Neural progenitor cell (in vitro differentiated cells): ENCODE measurements around the gene KCNJ15. TPM values are rescaled to one million over a fixed set of nuclear protein-coding genes. Genes with fewer than 3 reads are reported as not detected.

Experiments used
- DNase-seq: peaks from one replicate; pipeline ENCODE4 v3.0.0-alpha.2; 2016; ENCODE audit warnings: low spot score
- H2AFZ ChIP-seq: fragments of 200-600 bp; sonication (generic); replicated peaks from 2 replicates; pipeline ENCODE4 v1.6.1; 2016; ENCODE audit warnings: antibody characterized with exemption
- H3F3A ChIP-seq: fragments of 200-600 bp; sonication (generic); 2 replicates; pipeline ENCODE4 v1.6.1; 2016; ENCODE audit warnings: antibody characterized with exemption, low read depth
- H3K27ac ChIP-seq: fragments of 200-600 bp; sonication (generic); 2 replicates; pipeline ENCODE4 v1.5.1; 2016; ENCODE audit warnings: mild to moderate bottlenecking
- H3K27me3 ChIP-seq: fragments of 200-600 bp; sonication (generic); 2 replicates; pipeline ENCODE4 v1.6.1; 2016; ENCODE audit warnings: mild to moderate bottlenecking, moderate library complexity
- H3K36me3 ChIP-seq: fragments of 200-600 bp; sonication (generic); 2 replicates; pipeline ENCODE4 v1.5.1; 2016
- H3K4me1 ChIP-seq: fragments of 200-600 bp; sonication (generic); 2 replicates; pipeline ENCODE4 v1.6.1; 2016; ENCODE audit warnings: mixed run types
- H3K4me2 ChIP-seq: fragments of 200-600 bp; sonication (generic); 2 replicates; pipeline ENCODE4 v1.6.1; 2016
- H3K4me3 ChIP-seq: fragments of 200-600 bp; sonication (generic); 2 replicates; pipeline ENCODE4 v1.5.1; 2016
- H3K79me2 ChIP-seq: fragments of 200-600 bp; sonication (generic); 2 replicates; pipeline ENCODE4 v1.6.1; 2016; ENCODE audit warnings: low read depth
- H3K9ac ChIP-seq: fragments of 200-600 bp; sonication (generic); 2 replicates; pipeline ENCODE4 v1.6.1; 2016
- H3K9me3 ChIP-seq: fragments of 200-600 bp; sonication (generic); 2 replicates; pipeline ENCODE4 v1.5.1; 2016; ENCODE audit warnings: low read depth
- H4K20me1 ChIP-seq: fragments of 200-600 bp; sonication (generic); 2 replicates; pipeline ENCODE4 v1.6.1; 2016; ENCODE audit warnings: low read depth
- H3K27ac Mint-ChIP-seq: 3 replicates; pipeline ENCODE4 v1.8.0; 2021; ENCODE audit warnings: mixed read lengths
- H3K27me3 Mint-ChIP-seq: 2 replicates; pipeline ENCODE4 v1.8.0; 2022; ENCODE audit warnings: low read depth, mild to moderate bottlenecking, inconsistent platforms, moderate library complexity, mixed read lengths; ENCODE audit not compliant: insufficient read depth
- H3K36me3 Mint-ChIP-seq: 3 replicates; pipeline ENCODE4 v1.8.0; 2021; ENCODE audit warnings: mixed read lengths
- H3K4me1 Mint-ChIP-seq: 3 replicates; pipeline ENCODE4 v1.8.0; 2021; ENCODE audit warnings: mixed read lengths
- H3K4me3 Mint-ChIP-seq: 3 replicates; pipeline ENCODE4 v1.8.0; 2021; ENCODE audit warnings: mild to moderate bottlenecking, moderate library complexity, mixed read lengths
- H3K9me3 Mint-ChIP-seq: 3 replicates; pipeline ENCODE4 v1.8.0; 2020; ENCODE audit warnings: mixed read lengths
- EZH2 ChIP-seq: fragments of 200-600 bp; sonication (generic); IDR thresholded peaks from 2 replicates; pipeline ENCODE4 v1.6.1; 2017; ENCODE audit warnings: antibody characterized with exemption, mild to moderate bottlenecking, moderate library complexity
- EZH2phosphoT487 ChIP-seq: fragments of 200-600 bp; sonication (generic); IDR thresholded peaks from 2 replicates; pipeline ENCODE4 v1.6.1; 2017; ENCODE audit warnings: antibody characterized with exemption
- total RNA-seq: library from RNA; depleted of rRNA; stranded (reverse); fragments of >200 nt; gene quantifications from 2 replicates; pipeline ENCODE4 v1.2.3, GENCODE V29; 2015; ENCODE audit warnings: low replicate concordance
- TF ChIP-seq, protein P1 (sequence below): fragments of 200-600 bp; sonication (generic); IDR thresholded peaks from 2 replicates; pipeline ENCODE4 v1.5.1; 2017; ENCODE audit warnings: antibody characterized with exemption, mild to moderate bottlenecking

Gene KCNJ15
- total RNA-seq, 1 donor from 2014 or later: not detected

DNA sequence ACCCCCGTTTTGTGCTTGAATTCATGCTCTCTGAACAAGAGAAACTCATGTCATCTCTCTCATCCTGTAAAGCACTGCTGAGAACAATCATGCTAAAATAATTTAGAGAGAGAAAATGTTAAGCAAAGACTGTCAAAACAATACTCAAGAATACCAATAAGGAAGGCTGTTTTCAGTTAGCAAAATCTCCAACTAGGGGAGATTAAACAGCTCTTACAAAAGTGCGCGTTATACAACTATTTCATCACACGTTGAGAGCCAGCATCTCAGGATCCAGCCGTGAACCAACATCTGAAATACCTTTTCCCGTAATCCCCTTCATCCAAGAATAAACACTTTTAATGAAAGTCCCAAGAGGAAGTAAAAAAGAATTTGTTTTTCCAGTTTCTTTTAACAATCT, 44.1 kb upstream of the KCNJ15 start:
- peaks cover 10% of the 10 kb centered on the region for H3K9me3 Mint-ChIP-seq
- H4K20me1 ChIP-seq: no peaks in the 10 kb centered on the region
- H3F3A ChIP-seq: no peaks in the 10 kb centered on the region
- TF ChIP-seq, protein P1, sequence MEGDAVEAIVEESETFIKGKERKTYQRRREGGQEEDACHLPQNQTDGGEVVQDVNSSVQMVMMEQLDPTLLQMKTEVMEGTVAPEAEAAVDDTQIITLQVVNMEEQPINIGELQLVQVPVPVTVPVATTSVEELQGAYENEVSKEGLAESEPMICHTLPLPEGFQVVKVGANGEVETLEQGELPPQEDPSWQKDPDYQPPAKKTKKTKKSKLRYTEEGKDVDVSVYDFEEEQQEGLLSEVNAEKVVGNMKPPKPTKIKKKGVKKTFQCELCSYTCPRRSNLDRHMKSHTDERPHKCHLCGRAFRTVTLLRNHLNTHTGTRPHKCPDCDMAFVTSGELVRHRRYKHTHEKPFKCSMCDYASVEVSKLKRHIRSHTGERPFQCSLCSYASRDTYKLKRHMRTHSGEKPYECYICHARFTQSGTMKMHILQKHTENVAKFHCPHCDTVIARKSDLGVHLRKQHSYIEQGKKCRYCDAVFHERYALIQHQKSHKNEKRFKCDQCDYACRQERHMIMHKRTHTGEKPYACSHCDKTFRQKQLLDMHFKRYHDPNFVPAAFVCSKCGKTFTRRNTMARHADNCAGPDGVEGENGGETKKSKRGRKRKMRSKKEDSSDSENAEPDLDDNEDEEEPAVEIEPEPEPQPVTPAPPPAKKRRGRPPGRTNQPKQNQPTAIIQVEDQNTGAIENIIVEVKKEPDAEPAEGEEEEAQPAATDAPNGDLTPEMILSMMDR: no peak
- no peak for TF ChIP-seq EZH2
- TF ChIP-seq EZH2phosphoT487: no peak
- no peak overlapping the region for H2AFZ ChIP-seq
- no peak overlapping the region for H3K4me3 ChIP-seq
- no peaks in the 10 kb centered on the region for H3K9me3 ChIP-seq
- peaks cover 4% of the 10 kb centered on the region for H3K27me3 Mint-ChIP-seq
- H3K4me2 ChIP-seq: no peak overlapping the region
- H3K79me2 ChIP-seq: no peaks in the 10 kb centered on the region
- no peaks in the 10 kb centered on the region for H3K27me3 ChIP-seq
- H3K27ac ChIP-seq: no peak overlapping the region
- no peak overlapping the region for H3K9ac ChIP-seq
- no peak overlapping the region for H3K4me3 Mint-ChIP-seq
- DNase-seq: no peak
- H3K27ac Mint-ChIP-seq: no peak overlapping the region
- no peaks in the 10 kb centered on the region for H3K36me3 Mint-ChIP-seq
- H3K4me1 Mint-ChIP-seq: peaks cover 3% of the 10 kb centered on the region
- no peaks in the 10 kb centered on the region for H3K36me3 ChIP-seq
- H3K4me1 ChIP-seq: no peaks in the 10 kb centered on the region

DNA sequence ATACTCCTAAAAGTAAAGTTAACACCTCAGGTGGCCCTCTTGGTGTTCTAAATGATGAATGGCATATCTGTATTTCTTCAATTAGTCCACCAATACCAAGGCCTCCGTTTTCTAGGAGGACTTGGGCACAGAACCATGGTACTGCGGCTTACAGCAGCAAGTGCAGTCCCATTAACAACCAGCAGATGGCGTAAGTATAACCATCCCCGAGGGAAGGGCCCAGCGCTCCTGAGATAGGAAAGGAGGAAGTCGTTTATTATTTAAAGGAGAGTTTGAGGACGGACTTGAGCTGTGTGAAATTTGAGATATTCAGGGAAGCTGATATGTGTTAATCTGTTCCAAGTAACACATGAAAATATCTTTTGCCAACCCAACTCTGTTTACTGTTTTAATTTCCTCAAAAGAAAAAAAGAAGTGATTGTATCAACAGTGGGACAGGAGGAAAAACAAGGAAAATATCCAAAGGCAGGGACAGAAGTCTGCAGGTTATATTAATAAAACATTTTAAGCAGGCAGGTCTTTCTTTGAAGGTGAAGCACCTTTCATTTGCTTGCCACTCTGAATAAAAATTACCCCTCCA, 37.7 kb upstream of the KCNJ15 start:
- H3K27me3 ChIP-seq: no peaks in the 10 kb centered on the region
- H3K4me1 ChIP-seq: no peaks in the 10 kb centered on the region
- no peak overlapping the region for H2AFZ ChIP-seq
- Mint-ChIP-seq H3K36me3 (no peaks in the 10 kb centered on the region), H3K9me3 (peaks cover 17% of the 10 kb centered on the region), H3K4me1 (no peaks in the 10 kb centered on the region), H3K4me3 (peak overlapping the region; percentile 39), H3K27me3 (peaks cover 5% of the 10 kb centered on the region), H3K27ac (no peak overlapping the region)
- no peak overlapping the region for H3K9ac ChIP-seq
- no peaks in the 10 kb centered on the region for H3K79me2 ChIP-seq
- no peaks in the 10 kb centered on the region for H3K9me3 ChIP-seq
- DNase-seq: peak; percentile 71
- H3K4me3 ChIP-seq: no peak overlapping the region
- no peak overlapping the region for H3K27ac ChIP-seq
- H3K36me3 ChIP-seq: no peaks in the 10 kb centered on the region
- TF ChIP-seq EZH2phosphoT487: no peak
- TF ChIP-seq, protein P1: peak; percentile 95
- no peak overlapping the region for H3K4me2 ChIP-seq
- H4K20me1 ChIP-seq: no peaks in the 10 kb centered on the region
- H3F3A ChIP-seq: no peaks in the 10 kb centered on the region

DNA sequence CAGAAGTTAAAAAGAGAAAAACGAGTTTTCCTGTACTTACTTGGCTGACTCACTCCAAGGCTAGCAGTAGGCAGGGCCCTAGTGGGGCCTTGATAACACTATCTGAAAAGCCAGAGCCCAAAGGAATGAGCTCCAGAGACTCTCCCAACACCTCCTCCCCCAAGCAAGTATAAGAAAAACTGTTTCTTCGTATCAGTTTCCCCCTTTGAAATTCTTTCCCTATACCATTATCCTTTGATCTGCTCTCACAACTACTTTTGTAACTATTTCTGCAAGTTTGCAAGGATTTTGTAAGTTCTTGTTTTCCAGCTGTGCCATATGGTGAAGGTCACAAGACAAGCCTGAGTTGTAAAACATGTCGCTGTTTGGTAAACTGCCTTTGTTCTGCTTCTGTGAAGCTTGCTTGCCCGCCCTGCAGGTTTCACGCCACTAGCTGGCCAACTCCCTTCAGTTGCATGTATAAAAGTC, 36.5 kb upstream of the KCNJ15 start:
- H3K27ac ChIP-seq: no peak overlapping the region
- no peak overlapping the region for H3K4me3 Mint-ChIP-seq
- H4K20me1 ChIP-seq: no peaks in the 10 kb centered on the region
- H3K27me3 ChIP-seq: no peaks in the 10 kb centered on the region
- no peak for DNase-seq
- H3K4me3 ChIP-seq: no peak overlapping the region
- no peaks in the 10 kb centered on the region for H3K79me2 ChIP-seq
- no peaks in the 10 kb centered on the region for H3F3A ChIP-seq
- no peak overlapping the region for H2AFZ ChIP-seq
- TF ChIP-seq EZH2 (no peak), EZH2phosphoT487 (no peak)
- TF ChIP-seq, protein P1: no peak
- no peaks in the 10 kb centered on the region for H3K4me1 ChIP-seq
- H3K4me2 ChIP-seq: no peak overlapping the region
- no peaks in the 10 kb centered on the region for H3K4me1 Mint-ChIP-seq
- H3K27ac Mint-ChIP-seq: no peak overlapping the region
- H3K9ac ChIP-seq: no peak overlapping the region
- H3K36me3 ChIP-seq: no peaks in the 10 kb centered on the region
- no peaks in the 10 kb centered on the region for H3K36me3 Mint-ChIP-seq
- H3K9me3 Mint-ChIP-seq: peaks cover 26% of the 10 kb centered on the region
- no peaks in the 10 kb centered on the region for H3K9me3 ChIP-seq
- H3K27me3 Mint-ChIP-seq: peaks cover 5% of the 10 kb centered on the region
